ENCODE measurements around the gene PLSCR4.

DNA sequence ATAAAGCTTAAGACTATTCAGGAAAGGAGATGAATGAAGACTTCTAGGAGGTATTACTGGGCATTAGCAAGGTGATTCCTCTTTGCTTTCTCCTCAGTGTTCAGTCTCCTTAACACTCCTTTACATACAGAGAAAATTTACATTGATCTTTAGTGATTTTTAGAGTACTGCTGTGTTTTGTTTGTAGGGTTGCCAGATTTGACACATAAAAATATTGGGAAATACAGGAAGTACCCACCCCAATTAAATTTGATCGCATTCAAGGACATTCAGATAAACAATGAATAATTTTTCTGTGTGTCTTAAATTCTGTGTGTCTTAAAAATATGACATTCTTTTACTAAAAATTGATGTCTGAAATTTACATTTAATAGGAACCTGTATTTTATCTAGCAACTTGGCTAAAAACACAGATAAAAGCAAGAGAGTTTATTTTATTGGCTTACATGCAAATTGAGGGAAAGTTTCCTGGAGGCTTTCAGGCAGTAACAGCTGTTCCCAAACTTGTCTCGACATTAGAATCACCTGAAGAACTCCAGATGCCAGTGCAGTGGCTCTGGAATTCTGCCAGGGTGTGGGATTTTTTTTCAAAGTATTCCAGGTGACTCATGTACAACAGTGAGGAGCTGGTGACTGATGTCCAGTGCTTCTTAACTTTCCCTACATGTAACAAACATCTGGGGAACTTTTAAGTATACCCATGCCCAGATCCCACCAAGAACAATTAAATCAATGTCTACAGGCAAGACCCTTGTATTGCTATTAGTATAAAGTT is 66.5 kb downstream of the PLSCR4 start:
- TF ChIP-seq, protein P1, sequence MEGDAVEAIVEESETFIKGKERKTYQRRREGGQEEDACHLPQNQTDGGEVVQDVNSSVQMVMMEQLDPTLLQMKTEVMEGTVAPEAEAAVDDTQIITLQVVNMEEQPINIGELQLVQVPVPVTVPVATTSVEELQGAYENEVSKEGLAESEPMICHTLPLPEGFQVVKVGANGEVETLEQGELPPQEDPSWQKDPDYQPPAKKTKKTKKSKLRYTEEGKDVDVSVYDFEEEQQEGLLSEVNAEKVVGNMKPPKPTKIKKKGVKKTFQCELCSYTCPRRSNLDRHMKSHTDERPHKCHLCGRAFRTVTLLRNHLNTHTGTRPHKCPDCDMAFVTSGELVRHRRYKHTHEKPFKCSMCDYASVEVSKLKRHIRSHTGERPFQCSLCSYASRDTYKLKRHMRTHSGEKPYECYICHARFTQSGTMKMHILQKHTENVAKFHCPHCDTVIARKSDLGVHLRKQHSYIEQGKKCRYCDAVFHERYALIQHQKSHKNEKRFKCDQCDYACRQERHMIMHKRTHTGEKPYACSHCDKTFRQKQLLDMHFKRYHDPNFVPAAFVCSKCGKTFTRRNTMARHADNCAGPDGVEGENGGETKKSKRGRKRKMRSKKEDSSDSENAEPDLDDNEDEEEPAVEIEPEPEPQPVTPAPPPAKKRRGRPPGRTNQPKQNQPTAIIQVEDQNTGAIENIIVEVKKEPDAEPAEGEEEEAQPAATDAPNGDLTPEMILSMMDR (conservative IDR thresholded peaks at IDR 0.05), result no peak
- no peak for TF ChIP-seq ZFX (IDR thresholded peaks at IDR 0.05)
